WERI-Rb-1 (cell line): ENCODE results near the gene PANK4.

Source experiments
- DNase-seq: peaks from one replicate; pipeline ENCODE4 v3.0.0-alpha.2; 2020
- H3K27ac ChIP-seq: fragments of 250-450 bp; sonication (Bioruptor Pico); 2 replicates; pipeline ENCODE4 v1.5.1; 2020; ENCODE audit warnings: mild to moderate bottlenecking, moderate library complexity
- H3K27me3 ChIP-seq: fragments of 250-450 bp; sonication (Bioruptor Pico); 2 replicates; pipeline ENCODE4 v1.5.1; 2021; ENCODE audit warnings: mild to moderate bottlenecking, low read depth, moderate library complexity; ENCODE audit not compliant: insufficient read depth, severe bottlenecking
- H3K36me3 ChIP-seq: fragments of 250-450 bp; sonication (Bioruptor Pico); 2 replicates; pipeline ENCODE4 v1.5.1; 2020; ENCODE audit warnings: mild to moderate bottlenecking, moderate library complexity
- H3K4me3 ChIP-seq: 2 replicates; pipeline ENCODE4 v1.5.1; 2011; ENCODE audit warnings: low read depth, mild to moderate bottlenecking, control low read depth, low read length
- H3K9me3 ChIP-seq: fragments of 250-450 bp; sonication (Bioruptor Pico); 2 replicates; pipeline ENCODE4 v1.5.1; 2021; ENCODE audit warnings: mild to moderate bottlenecking, moderate library complexity; ENCODE audit not compliant: severe bottlenecking
- TF ChIP-seq, protein P1 (sequence below): IDR thresholded peaks from 2 replicates; pipeline ENCODE4 v1.5.1; 2011; ENCODE audit warnings: low read depth, mild to moderate bottlenecking, control low read depth, inconsistent platforms, low read length

PANK4 gene

DNA sequence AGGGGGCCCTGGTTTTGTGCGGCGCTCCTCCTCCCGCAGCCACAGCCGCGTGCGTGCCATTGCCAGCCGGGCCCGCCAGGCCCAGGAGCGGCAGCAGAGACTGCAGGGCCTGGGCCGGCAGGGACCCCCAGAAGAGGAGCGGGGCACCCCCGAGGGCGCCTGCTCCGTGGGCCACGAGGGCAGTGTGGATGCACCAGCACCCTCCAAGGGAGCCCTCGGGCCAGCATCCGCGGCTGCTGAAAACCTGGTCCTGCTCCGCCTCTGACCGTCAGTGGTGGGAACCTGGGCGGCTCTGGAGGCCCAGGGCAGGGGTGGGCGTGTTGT is 21.5 kb downstream of the PANK4 start:
- Histone ChIP-seq H3K27me3 (no peaks in the 10 kb centered on the region), H3K4me3 (no peak overlapping the region), H3K36me3 (peaks cover 77% of the 10 kb centered on the region), H3K27ac (peak overlapping the region; percentile 61), H3K9me3 (no peaks in the 10 kb centered on the region)
- TF ChIP-seq, protein P1, sequence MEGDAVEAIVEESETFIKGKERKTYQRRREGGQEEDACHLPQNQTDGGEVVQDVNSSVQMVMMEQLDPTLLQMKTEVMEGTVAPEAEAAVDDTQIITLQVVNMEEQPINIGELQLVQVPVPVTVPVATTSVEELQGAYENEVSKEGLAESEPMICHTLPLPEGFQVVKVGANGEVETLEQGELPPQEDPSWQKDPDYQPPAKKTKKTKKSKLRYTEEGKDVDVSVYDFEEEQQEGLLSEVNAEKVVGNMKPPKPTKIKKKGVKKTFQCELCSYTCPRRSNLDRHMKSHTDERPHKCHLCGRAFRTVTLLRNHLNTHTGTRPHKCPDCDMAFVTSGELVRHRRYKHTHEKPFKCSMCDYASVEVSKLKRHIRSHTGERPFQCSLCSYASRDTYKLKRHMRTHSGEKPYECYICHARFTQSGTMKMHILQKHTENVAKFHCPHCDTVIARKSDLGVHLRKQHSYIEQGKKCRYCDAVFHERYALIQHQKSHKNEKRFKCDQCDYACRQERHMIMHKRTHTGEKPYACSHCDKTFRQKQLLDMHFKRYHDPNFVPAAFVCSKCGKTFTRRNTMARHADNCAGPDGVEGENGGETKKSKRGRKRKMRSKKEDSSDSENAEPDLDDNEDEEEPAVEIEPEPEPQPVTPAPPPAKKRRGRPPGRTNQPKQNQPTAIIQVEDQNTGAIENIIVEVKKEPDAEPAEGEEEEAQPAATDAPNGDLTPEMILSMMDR: no peak
- DNase-seq: no peak

DNA sequence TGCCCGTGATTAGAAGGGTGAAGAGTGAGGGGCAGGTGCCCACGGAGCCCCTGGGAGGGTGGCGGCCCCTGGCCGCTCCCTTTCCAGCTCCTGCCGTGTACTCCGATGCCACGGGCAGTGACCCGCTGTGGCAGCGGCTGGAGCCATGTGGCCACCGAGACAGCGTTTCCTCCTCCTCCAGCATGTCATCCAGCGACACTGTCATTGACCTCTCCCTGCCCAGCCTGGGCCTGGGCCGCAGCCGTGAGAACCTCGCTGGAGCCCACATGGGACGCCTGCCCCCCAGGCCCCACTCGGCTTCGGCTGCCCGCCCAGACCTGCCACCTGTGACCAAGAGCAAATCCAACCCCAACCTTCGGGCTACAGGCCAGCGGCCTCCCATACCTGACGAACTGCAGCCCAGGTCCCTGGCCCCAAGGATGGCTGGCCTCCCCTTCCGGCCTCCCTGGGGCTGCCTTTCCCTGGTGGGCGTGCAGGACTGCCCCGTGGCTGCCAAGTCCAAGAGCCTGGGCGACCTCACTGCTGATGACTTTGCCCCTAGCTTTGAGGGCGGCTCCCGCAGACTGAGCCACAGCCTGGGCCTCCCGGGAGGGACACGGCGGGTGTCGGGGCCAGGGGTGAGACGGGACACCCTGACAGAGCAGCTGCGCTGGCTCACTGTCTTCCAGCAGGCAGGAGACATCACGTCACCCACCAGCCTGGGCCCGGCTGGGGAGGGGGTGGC is 22.0 kb downstream of the PANK4 start:
- Histone ChIP-seq H3K36me3 (peaks cover 76% of the 10 kb centered on the region), H3K27me3 (no peaks in the 10 kb centered on the region), H3K4me3 (no peak overlapping the region), H3K27ac (peak overlapping the region; percentile 61), H3K9me3 (no peaks in the 10 kb centered on the region)
- no peak for DNase-seq
- TF ChIP-seq, protein P1: no peak

DNA sequence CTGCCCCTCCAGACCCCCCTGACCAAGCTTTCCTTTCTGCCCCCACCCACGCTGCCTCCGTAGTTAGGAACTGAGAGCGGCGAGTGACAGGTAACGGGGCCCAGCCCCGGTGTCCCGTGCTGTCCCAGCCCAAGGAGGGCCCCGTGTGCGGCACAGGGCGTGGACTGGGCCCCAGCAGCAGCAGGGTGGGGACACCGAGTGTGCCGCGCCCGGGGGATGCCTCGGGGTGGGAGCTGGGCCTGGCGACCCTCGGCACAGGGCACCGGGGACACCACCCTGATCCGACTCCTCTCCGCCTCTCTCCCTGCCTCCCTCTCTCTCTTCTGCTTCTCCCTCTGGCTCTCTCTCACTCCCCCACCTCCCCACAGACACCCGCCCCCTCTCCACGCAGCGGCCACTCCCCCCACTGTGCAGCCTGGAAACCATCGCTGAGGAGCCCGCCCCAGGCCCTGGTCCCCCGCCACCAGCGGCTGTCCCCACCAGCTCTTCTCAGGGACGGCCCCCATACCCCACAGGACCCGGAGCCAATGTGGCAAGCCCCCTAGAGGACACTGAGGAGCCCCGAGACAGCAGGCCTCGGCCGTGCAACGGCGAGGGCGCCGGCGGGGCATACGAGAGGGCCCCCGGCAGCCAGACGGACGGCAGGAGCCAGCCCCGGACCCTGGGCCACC is 22.7 kb downstream of the PANK4 start:
- peaks cover 76% of the 10 kb centered on the region for H3K36me3 ChIP-seq
- TF ChIP-seq, protein P1: no peak
- no peak overlapping the region for H3K4me3 ChIP-seq
- no peaks in the 10 kb centered on the region for H3K27me3 ChIP-seq
- no peak for DNase-seq
- H3K27ac ChIP-seq: 0 out of 2 replicates have a peak overlapping the region, but pooled peaks have one; percentile 61
- no peaks in the 10 kb centered on the region for H3K9me3 ChIP-seq

DNA sequence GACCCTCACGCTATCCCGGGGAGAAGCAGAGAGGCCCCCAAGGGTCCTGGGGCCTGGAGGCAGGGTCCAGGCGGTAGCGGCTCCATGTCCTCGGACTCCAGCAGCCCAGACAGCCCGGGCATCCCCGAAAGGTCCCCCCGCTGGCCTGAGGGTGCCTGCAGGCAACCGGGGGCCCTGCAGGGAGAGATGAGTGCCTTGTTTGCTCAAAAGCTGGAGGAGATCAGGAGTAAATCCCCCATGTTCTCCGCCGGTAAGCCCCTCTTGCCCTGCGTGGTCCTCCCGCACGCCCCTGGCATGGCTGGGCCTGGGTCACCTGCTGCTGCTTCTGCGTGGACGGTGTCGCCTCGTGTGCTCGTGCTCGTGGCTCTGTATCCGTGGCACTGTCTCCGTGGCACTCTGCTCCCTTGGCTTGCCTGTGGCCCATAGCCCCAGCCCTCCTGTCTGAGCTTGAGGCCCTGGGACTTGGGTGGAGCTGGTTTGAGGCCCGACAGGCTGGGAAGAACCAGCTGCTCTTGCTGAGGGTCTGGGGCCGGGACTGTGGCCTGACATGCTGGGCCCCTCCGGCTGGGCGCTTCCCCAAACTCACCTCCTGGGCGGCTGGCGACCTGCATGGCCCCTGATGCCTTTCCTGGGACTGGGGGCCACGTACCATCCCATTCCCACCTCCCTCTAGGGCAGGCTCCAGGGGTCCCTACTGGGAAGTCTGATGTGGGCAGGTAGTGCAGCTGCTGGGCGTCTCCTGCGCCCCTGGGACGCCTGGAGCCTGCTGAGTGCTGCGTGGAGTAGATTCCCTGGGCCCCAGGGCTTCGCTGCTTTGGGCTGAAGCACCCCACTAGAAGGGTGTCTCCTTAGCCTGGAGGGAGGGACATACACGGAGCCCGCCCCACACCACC is 23.5 kb downstream of the PANK4 start:
- Histone ChIP-seq H3K36me3 (peaks cover 70% of the 10 kb centered on the region), H3K9me3 (no peaks in the 10 kb centered on the region), H3K27ac (no peak overlapping the region), H3K27me3 (no peaks in the 10 kb centered on the region), H3K4me3 (no peak overlapping the region)
- TF ChIP-seq, protein P1: no peak
- no peak for DNase-seq

DNA sequence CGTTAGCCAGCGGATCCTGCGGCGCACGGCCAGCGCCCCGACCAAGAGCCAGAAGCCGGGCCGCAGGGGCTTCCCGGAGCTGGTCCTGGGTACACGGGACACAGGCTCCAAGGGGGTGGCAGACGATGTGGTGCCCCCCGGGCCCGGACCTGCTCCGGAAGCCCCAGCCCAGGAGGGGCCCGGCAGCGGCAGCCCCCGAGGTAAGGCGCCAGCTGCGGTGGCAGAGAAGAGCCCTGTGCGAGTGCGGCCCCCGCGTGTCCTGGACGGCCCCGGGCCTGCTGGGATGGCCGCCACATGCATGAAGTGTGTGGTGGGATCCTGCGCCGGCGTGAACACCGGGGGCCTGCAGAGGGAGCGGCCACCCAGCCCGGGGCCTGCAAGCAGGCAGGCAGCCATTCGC is 24.2 kb downstream of the PANK4 start:
- no peak overlapping the region for H3K27ac ChIP-seq
- peaks cover 71% of the 10 kb centered on the region for H3K36me3 ChIP-seq
- H3K9me3 ChIP-seq: no peaks in the 10 kb centered on the region
- no peaks in the 10 kb centered on the region for H3K27me3 ChIP-seq
- DNase-seq: no peak
- no peak overlapping the region for H3K4me3 ChIP-seq
- TF ChIP-seq, protein P1: no peak
